Esophagus squamous epithelium (tissue), 4 donors: ENCODE results near the gene TNFAIP8L1.

Experiments used
- CTCF ChIP-seq, 6 experiments: fragments of 450-650 bp in 4 of 6; fragments of 200-600 bp in 2 of 6; sonication (generic) in 2 of 6; IDR thresholded peaks; one replicate each; pipeline ENCODE4 v1.5.1; 2016 to 2019; ENCODE audit warnings: antibody characterized with exemption in 6 of 6, mild to moderate bottlenecking in 4 of 6, moderate library complexity in 4 of 6
- POLR2A ChIP-seq, 4 donors: fragments of 450-650 bp; IDR thresholded peaks; one replicate each; pipeline ENCODE4 v1.6.1; 2017; ENCODE audit warnings: antibody characterized with exemption in 4 of 4, mild to moderate bottlenecking in 4 of 4, moderate library complexity in 3 of 4

- TF ChIP-seq CTCF (IDR thresholded peaks at IDR 0.05): no peak
- TF ChIP-seq POLR2A (IDR thresholded peaks at IDR 0.05): no peak
These were observed 19.5 kb upstream of the TNFAIP8L1 start for GRCh38 chr19:4619668-4620294.
